Skeletal muscle satellite cell (primary cell): ENCODE results near the gene ZNF428.

Source experiments
- H3K27me3 ChIP-seq: 2 replicates; pipeline ENCODE4 v1.7.0; 2013; ENCODE audit warnings: low read length; ENCODE audit not compliant: control insufficient read depth, insufficient read depth
- H3K36me3 ChIP-seq: 2 replicates; pipeline ENCODE4 v1.7.0; 2013; ENCODE audit warnings: mild to moderate bottlenecking, control low read depth, low read length; ENCODE audit not compliant: insufficient read depth
- H3K4me1 ChIP-seq: 2 replicates; pipeline ENCODE4 v1.7.0; 2013; ENCODE audit warnings: low read length; ENCODE audit not compliant: control insufficient read depth, insufficient read depth
- H3K4me2 ChIP-seq: 2 replicates; pipeline ENCODE4 v1.7.0; 2013; ENCODE audit warnings: mild to moderate bottlenecking, low read length
- H3K4me3 ChIP-seq: 2 replicates; pipeline ENCODE4 v1.7.0; 2013; ENCODE audit warnings: low read length
- H3K9ac ChIP-seq: 2 replicates; pipeline ENCODE4 v1.7.0; 2013; ENCODE audit warnings: mild to moderate bottlenecking, low read depth, low read length, moderate library complexity
- H3K9me3 ChIP-seq: replicated peaks from 2 replicates; pipeline ENCODE4 v1.7.0; 2013; ENCODE audit warnings: mild to moderate bottlenecking, control low read depth, low read length

The ZNF428 gene

GRCh38 chr19:43597876-43598275 is 21.6 kb downstream of the ZNF428 start:
- Histone ChIP-seq H3K4me2 (peak overlapping the region; percentile 97), H3K9me3 (no peaks in the 10 kb centered on the region), H3K4me1 (peaks cover 25% of the 10 kb centered on the region), H3K9ac (peak overlapping the region; percentile 94), H3K36me3 (peaks cover 38% of the 10 kb centered on the region), H3K27me3 (no peaks in the 10 kb centered on the region), H3K4me3 (peak overlapping the region; percentile 88)

- no peaks in the 10 kb centered on the region for H3K27me3 ChIP-seq
- peak overlapping the region; percentile 97 for H3K4me2 ChIP-seq
- H3K9me3 ChIP-seq = no peaks in the 10 kb centered on the region
- peaks cover 43% of the 10 kb centered on the region for H3K36me3 ChIP-seq
- peak overlapping the region; percentile 94 for H3K9ac ChIP-seq
- H3K4me1 ChIP-seq = peaks cover 25% of the 10 kb centered on the region
- H3K4me3 ChIP-seq = peak overlapping the region; percentile 88
These were observed 22.5 kb downstream of the ZNF428 start for GRCh38 chr19:43596842-43597461.

- H3K4me2 ChIP-seq = peak within 1 kb of the TSS; percentile 100
These were observed 23.2 kb downstream of the ZNF428 start, which contains the start of the genes IRGQ and ZNF576 for GRCh38 chr19:43595999-43596841. Gene IRGQ (minus strand): TSS chr19:43596134. CDS start chr19:43595338, 796 bp downstream. Gene ZNF576 (plus strand): TSS chr19:43596595. CDS start chr19:43597109, 514 bp downstream.

GRCh38 chr19:43595605-43595998 is 23.8 kb downstream of the ZNF428 start:
- H3K9ac ChIP-seq = peak overlapping the region; percentile 91
- peaks cover 50% of the 10 kb centered on the region for H3K36me3 ChIP-seq
- peak overlapping the region; percentile 100 for H3K4me2 ChIP-seq
- H3K9me3 ChIP-seq = no peaks in the 10 kb centered on the region
- peak overlapping the region; percentile 94 for H3K4me3 ChIP-seq
- H3K4me1 ChIP-seq = peaks cover 25% of the 10 kb centered on the region
- no peaks in the 10 kb centered on the region for H3K27me3 ChIP-seq

More at GRCh38 chr19:43595999-43596841, 23.2 kb downstream of the ZNF428 start, which contains the start of the genes IRGQ and ZNF576:
- H3K4me1 ChIP-seq = peaks cover 25% of the 10 kb centered on the region
- H3K36me3 ChIP-seq = peaks cover 44% of the 10 kb centered on the region
- no peaks in the 10 kb centered on the region for H3K27me3 ChIP-seq
- H3K9me3 ChIP-seq = no peaks in the 10 kb centered on the region
- H3K4me3 ChIP-seq = peak within 1 kb of the TSS; percentile 94
- H3K9ac ChIP-seq = peak within 1 kb of the TSS; percentile 94

GRCh38 chr19:43594710-43595604 is 24.5 kb downstream of the ZNF428 start:
- H3K4me3 ChIP-seq = peak overlapping the region; percentile 94
- peaks cover 56% of the 10 kb centered on the region for H3K36me3 ChIP-seq
- peak overlapping the region; percentile 91 for H3K9ac ChIP-seq
- peaks cover 25% of the 10 kb centered on the region for H3K4me1 ChIP-seq
- no peaks in the 10 kb centered on the region for H3K27me3 ChIP-seq
- peak overlapping the region; percentile 100 for H3K4me2 ChIP-seq
- no peaks in the 10 kb centered on the region for H3K9me3 ChIP-seq

GRCh38 chr19:43594081-43594697 is 25.2 kb downstream of the ZNF428 start:
- H3K4me2 ChIP-seq = peak overlapping the region; percentile 100
- H3K27me3 ChIP-seq = no peaks in the 10 kb centered on the region
- H3K36me3 ChIP-seq = peaks cover 50% of the 10 kb centered on the region
- H3K9ac ChIP-seq = peak overlapping the region; percentile 91
- H3K9me3 ChIP-seq = no peaks in the 10 kb centered on the region
- H3K4me3 ChIP-seq = peak overlapping the region; percentile 94
- H3K4me1 ChIP-seq = peaks cover 25% of the 10 kb centered on the region

- Histone ChIP-seq H3K4me3 (no peak overlapping the region), H3K36me3 (peaks cover 45% of the 10 kb centered on the region)
These were observed 26.6 kb downstream of the ZNF428 start for GRCh38 chr19:43592800-43593350.

GRCh38 chr19:43591904-43592772 is 27.3 kb downstream of the ZNF428 start:
- peaks cover 45% of the 10 kb centered on the region for H3K36me3 ChIP-seq

More at GRCh38 chr19:43592800-43593350, 26.6 kb downstream of the ZNF428 start:
- Histone ChIP-seq H3K4me2 (no peak overlapping the region), H3K9ac (peak overlapping the region; percentile 13), H3K9me3 (no peaks in the 10 kb centered on the region), H3K27me3 (no peaks in the 10 kb centered on the region), H3K4me1 (peaks cover 20% of the 10 kb centered on the region)

GRCh38 chr19:43589678-43590077 is 29.8 kb downstream of the ZNF428 start:
- no peak overlapping the region for H3K9ac ChIP-seq
- peaks cover 10% of the 10 kb centered on the region for H3K4me1 ChIP-seq
- peaks cover 53% of the 10 kb centered on the region for H3K36me3 ChIP-seq
- H3K9me3 ChIP-seq = no peaks in the 10 kb centered on the region
- no peaks in the 10 kb centered on the region for H3K27me3 ChIP-seq
- no peak overlapping the region for H3K4me3 ChIP-seq
- no peak overlapping the region for H3K4me2 ChIP-seq

More at GRCh38 chr19:43591904-43592772, 27.3 kb downstream of the ZNF428 start:
- Histone ChIP-seq H3K4me3 (no peak overlapping the region), H3K27me3 (no peaks in the 10 kb centered on the region), H3K4me2 (no peak overlapping the region), H3K9ac (no peak overlapping the region), H3K4me1 (peaks cover 13% of the 10 kb centered on the region), H3K9me3 (no peaks in the 10 kb centered on the region)

GRCh38 chr19:43589277-43589676 is 30.2 kb downstream of the ZNF428 start:
- H3K4me2 ChIP-seq = no peak overlapping the region
- no peak overlapping the region for H3K4me3 ChIP-seq
- no peaks in the 10 kb centered on the region for H3K27me3 ChIP-seq
- H3K9ac ChIP-seq = no peak overlapping the region
- H3K9me3 ChIP-seq = no peaks in the 10 kb centered on the region
- peaks cover 6% of the 10 kb centered on the region for H3K4me1 ChIP-seq
- H3K36me3 ChIP-seq = peaks cover 50% of the 10 kb centered on the region
